HL-60/S4 treated with retinoic acid at 250 ng/mL for 4 days and 3 days (cell line): ENCODE measurements around the gene PCSK1N.

Experiments used
- in situ Hi-C: fragments of 300-500 bp; cut with MboI; formaldehyde crosslinking; loops from 2 replicates; pipeline ENCODE4 v1.7.0; 2022; ENCODE audit warnings: low sequenced_read_pairs

PCSK1N gene

DNA sequence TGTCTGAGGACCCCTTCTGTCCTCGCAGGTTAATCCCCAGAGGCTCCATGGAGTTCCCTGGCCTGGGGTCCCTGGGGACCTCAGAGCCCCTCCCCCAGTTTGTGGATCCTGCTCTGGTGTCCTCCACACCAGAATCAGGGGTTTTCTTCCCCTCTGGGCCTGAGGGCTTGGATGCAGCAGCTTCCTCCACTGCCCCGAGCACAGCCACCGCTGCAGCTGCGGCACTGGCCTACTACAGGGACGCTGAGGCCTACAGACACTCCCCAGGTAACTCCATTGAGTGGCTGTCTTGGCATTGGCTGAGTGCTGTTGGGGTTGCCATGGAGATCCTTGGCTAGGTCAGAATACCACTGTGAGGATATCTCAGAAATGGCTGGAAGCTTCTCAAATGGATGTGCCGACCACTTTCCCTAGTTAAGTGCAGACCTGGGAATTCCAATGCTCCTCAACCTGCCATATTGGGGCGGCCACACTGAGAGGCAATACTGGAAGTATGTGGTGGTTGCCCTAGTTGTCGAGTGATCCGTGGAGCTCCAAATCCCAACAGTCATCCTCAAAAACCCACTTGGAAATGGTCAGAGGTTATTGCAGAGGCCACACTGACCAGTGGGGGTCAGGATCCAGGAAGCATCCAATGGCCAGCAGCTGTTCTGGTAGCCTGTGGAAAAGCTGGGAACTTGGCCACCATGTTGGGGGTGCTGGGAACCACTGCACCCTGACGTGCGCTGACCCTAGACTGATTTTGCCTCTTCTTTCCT is 44.2 kb downstream of the PCSK1N start:
- in situ Hi-C loops: no loop called here

GRCh38 chrX:48790477-48790876 is 44.9 kb downstream of the PCSK1N start:
- in situ Hi-C loops: no loop called here

GRCh38 chrX:48789366-48790220 is 45.8 kb downstream of the PCSK1N start:
- in situ Hi-C loops: no loop called here

DNA sequence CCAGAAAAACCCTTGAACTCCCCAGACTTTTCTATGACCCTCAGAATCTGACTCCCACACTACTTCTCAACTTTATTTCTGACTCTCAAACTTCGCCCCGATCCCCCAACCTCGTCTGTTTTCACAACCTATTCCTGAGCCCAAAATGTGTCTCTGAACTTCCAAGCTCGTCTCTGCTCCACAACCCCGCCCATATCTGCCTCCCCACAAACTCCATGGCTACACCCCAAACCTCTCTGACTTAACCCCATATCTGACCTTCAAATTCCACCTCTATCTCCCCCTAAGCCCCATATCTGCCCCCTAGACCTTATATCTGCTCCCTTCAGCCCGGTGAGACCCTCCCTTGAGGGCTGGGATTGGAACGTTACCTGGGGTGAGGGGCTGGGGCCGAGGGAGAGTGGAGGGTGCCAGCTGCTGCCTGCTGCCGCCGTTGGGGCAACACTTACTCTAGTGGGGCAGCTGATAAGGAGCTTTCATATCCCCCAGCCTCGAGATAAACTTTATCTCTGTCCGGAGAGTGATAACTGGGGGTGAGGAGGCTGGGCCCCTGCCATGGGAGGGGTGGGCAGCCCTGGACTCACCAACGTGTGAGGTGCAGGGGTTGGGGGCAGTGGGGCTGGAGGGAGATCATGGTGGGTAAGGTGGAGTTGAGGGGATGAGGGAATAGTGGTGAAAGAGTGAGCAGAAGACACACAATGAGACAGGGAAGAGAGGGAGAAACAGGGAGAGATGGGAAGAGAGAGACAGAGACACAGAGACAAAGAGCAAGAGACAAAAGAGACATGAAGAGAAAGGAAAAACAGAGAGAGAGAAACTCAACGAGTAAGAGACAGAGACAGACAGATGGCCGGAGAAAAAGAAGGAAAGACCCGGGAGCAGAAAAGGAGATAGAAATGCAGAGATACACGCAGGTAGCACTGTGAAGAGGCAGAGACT is 47.6 kb downstream of the PCSK1N start:
- in situ Hi-C loops: no loop called here

GRCh38 chrX:48786825-48787504 is 48.4 kb downstream of the PCSK1N start:
- in situ Hi-C loops: no loop called here

DNA sequence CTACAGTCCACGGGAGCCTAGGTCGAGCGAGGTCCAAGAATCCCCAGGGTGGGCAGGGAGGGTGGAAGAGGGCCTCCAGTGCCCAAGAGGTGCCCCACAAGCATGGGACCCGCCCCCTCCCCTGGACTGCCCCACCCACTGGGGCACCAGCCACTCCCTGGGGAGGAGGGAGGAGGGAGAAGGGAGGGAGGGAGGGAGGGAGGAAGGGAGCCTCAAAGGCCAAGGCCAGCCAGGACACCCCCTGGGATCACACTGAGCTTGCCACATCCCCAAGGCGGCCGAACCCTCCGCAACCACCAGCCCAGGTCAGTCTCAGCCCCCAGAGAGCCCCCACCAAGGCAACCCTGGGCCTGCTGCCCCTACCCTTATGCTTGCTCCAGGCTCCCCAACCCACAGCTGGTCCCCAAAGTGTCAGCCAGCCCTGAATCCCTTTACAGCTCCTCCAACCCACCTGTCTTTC is 49.0 kb downstream of the PCSK1N start, which contains the start of gene GATA1:
GATA1 (plus strand) TSS at position 250 of the 460 bp plus-strand sequence. CDS start 4,520 bp downstream, outside the sequence.
- in situ Hi-C loops: no loop called here

- in situ Hi-C loops: no loop called here
Observed at GRCh38 chrX:48785540-48786214, 49.7 kb downstream of the PCSK1N start.

DNA sequence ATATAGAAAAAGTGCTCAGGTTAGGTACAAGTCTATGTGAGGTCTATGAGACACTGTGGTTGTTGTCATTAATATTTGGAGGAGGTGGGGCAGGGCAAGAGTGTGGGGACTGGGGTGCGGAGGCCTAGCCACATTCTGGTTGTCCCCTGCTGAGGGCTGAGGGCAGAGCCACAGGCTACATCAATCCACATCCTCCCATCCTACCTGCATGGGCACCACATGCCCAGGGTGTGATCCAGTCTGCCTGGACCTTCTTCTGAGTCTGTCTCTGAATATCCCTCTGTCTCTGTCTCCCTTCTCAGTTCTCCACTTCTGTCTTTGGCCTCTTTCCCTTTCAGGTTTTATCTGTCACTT is 50.2 kb downstream of the PCSK1N start:
- in situ Hi-C loops: no loop called here

DNA sequence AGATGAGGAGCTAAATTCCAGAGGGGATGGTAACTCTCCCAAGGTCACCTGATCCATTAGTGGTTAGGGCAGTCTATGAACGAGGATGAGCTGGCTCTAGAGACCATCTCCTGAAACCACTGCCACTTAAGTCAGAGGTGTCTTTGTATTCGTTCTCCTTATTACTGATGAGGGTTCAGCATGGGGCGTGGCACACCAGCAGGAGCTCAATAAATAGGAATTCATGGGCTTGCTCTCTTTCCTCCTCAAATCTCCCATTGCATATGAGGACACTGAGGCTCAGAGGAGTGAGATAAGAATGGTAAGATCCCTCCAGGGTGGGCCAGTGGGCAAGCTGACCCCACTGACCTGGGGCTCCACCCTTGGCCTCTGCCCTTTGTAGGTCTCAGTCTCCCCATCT is 50.7 kb downstream of the PCSK1N start:
- in situ Hi-C loops: no loop called here

GRCh38 chrX:48782795-48783194 is 52.6 kb downstream of the PCSK1N start:
- in situ Hi-C loops: no loop called here

GRCh38 chrX:48782216-48782615 is 53.2 kb downstream of the PCSK1N start:
- in situ Hi-C loops: no loop called here

- in situ Hi-C loops: no loop called here
Observed at GRCh38 chrX:48781705-48782104, 53.7 kb downstream of the PCSK1N start.
